Measurements from ENCODE around the gene GRM5.
"Not testable (repeated sequence)": the region's sequence is repeated elsewhere in the genome, so short reads cannot be mapped to it uniquely, and the experiment has no call there.

GRM5 gene

GRCh38 chr11:88478136-88478815 is 587.5 kb downstream of the GRM5 start:
- H3K36me3 ChIP-seq (ENCODE audit: control insufficient read depth, insufficient read depth, low read length) = no peaks in the 10 kb centered on the region
- H3K27ac ChIP-seq (ENCODE audit: insufficient read depth, low read length, poor library complexity, severe bottlenecking) = no peak overlapping the region
- no peaks in the 10 kb centered on the region for H3K9me3 ChIP-seq (ENCODE audit: control insufficient read depth, low read length)
- H3K27me3 ChIP-seq (replicated peaks; ENCODE audit: control insufficient read depth, insufficient read depth, low read length, poor library complexity, severe bottlenecking) = no peaks in the 10 kb centered on the region
- H3K4me3 ChIP-seq (ENCODE audit: insufficient read depth, low read depth, low read length, poor library complexity, severe bottlenecking) = no peak overlapping the region
- no peaks in the 10 kb centered on the region for H3K4me1 ChIP-seq (ENCODE audit: control insufficient read depth, insufficient read depth, low read length, poor library complexity, severe bottlenecking)
- no peak for DNase-seq

- H3K27me3 ChIP-seq (replicated peaks; ENCODE audit: control insufficient read depth, insufficient read depth, low read length, poor library complexity, severe bottlenecking) = no peaks in the 10 kb centered on the region
- H3K9me3 ChIP-seq (ENCODE audit: control insufficient read depth, low read length) = no peaks in the 10 kb centered on the region
- H3K4me3 ChIP-seq (ENCODE audit: insufficient read depth, low read depth, low read length, poor library complexity, severe bottlenecking) = no peak overlapping the region
- H3K27ac ChIP-seq (ENCODE audit: insufficient read depth, low read length, poor library complexity, severe bottlenecking) = no peak overlapping the region
- no peaks in the 10 kb centered on the region for H3K36me3 ChIP-seq (ENCODE audit: control insufficient read depth, insufficient read depth, low read length)
- no peaks in the 10 kb centered on the region for H3K4me1 ChIP-seq (ENCODE audit: control insufficient read depth, insufficient read depth, low read length, poor library complexity, severe bottlenecking)
- no peak for DNase-seq
These were observed 589.8 kb downstream of the GRM5 start for GRCh38 chr11:88475991-88476418.

GRCh38 chr11:88474655-88475054 is 591.1 kb downstream of the GRM5 start:
- no peak overlapping the region for H3K4me3 ChIP-seq (ENCODE audit: insufficient read depth, low read depth, low read length, poor library complexity, severe bottlenecking)
- no peak overlapping the region for H3K27ac ChIP-seq (ENCODE audit: insufficient read depth, low read length, poor library complexity, severe bottlenecking)
- H3K27me3 ChIP-seq (replicated peaks; ENCODE audit: control insufficient read depth, insufficient read depth, low read length, poor library complexity, severe bottlenecking) = no peaks in the 10 kb centered on the region
- H3K36me3 ChIP-seq (ENCODE audit: control insufficient read depth, insufficient read depth, low read length) = no peaks in the 10 kb centered on the region
- H3K4me1 ChIP-seq (ENCODE audit: control insufficient read depth, insufficient read depth, low read length, poor library complexity, severe bottlenecking) = no peaks in the 10 kb centered on the region
- H3K9me3 ChIP-seq (ENCODE audit: control insufficient read depth, low read length) = no peaks in the 10 kb centered on the region
- DNase-seq = no peak

GRCh38 chr11:88469561-88470225 is 596.1 kb downstream of the GRM5 start:
- Histone ChIP-seq H3K4me1 (ENCODE audit: control insufficient read depth, insufficient read depth, low read length, poor library complexity, severe bottlenecking) (no peaks in the 10 kb centered on the region), H3K36me3 (ENCODE audit: control insufficient read depth, insufficient read depth, low read length) (no peaks in the 10 kb centered on the region), H3K27me3 (replicated peaks; ENCODE audit: control insufficient read depth, insufficient read depth, low read length, poor library complexity, severe bottlenecking) (no peaks in the 10 kb centered on the region), H3K4me3 (ENCODE audit: insufficient read depth, low read depth, low read length, poor library complexity, severe bottlenecking) (no peak overlapping the region), H3K9me3 (ENCODE audit: control insufficient read depth, low read length) (no peaks in the 10 kb centered on the region), H3K27ac (ENCODE audit: insufficient read depth, low read length, poor library complexity, severe bottlenecking) (no peak overlapping the region)
- no peak for DNase-seq

- H3K27ac ChIP-seq (ENCODE audit: insufficient read depth, low read length, poor library complexity, severe bottlenecking) = no peak overlapping the region
- H3K4me3 ChIP-seq (ENCODE audit: insufficient read depth, low read depth, low read length, poor library complexity, severe bottlenecking) = no peak overlapping the region
- DNase-seq = no peak
- no peaks in the 10 kb centered on the region for H3K27me3 ChIP-seq (replicated peaks; ENCODE audit: control insufficient read depth, insufficient read depth, low read length, poor library complexity, severe bottlenecking)
- H3K4me1 ChIP-seq (ENCODE audit: control insufficient read depth, insufficient read depth, low read length, poor library complexity, severe bottlenecking) = no peaks in the 10 kb centered on the region
- H3K9me3 ChIP-seq (ENCODE audit: control insufficient read depth, low read length) = no peaks in the 10 kb centered on the region
- H3K36me3 ChIP-seq (ENCODE audit: control insufficient read depth, insufficient read depth, low read length) = no peaks in the 10 kb centered on the region
These were observed 601.3 kb downstream of the GRM5 start for GRCh38 chr11:88464528-88464927.

GRCh38 chr11:88463301-88463700 is 602.5 kb downstream of the GRM5 start:
- DNase-seq; H3K27me3 ChIP-seq (replicated peaks; ENCODE audit: control insufficient read depth, insufficient read depth, low read length, poor library complexity, severe bottlenecking); H3K4me3 ChIP-seq (ENCODE audit: insufficient read depth, low read depth, low read length, poor library complexity, severe bottlenecking); H3K36me3 ChIP-seq (ENCODE audit: control insufficient read depth, insufficient read depth, low read length); H3K27ac ChIP-seq (ENCODE audit: insufficient read depth, low read length, poor library complexity, severe bottlenecking); H3K4me1 ChIP-seq (ENCODE audit: control insufficient read depth, insufficient read depth, low read length, poor library complexity, severe bottlenecking); H3K9me3 ChIP-seq (ENCODE audit: control insufficient read depth, low read length): not testable (repeated sequence)

- H3K27ac ChIP-seq (ENCODE audit: insufficient read depth, low read length, poor library complexity, severe bottlenecking); H3K4me1 ChIP-seq (ENCODE audit: control insufficient read depth, insufficient read depth, low read length, poor library complexity, severe bottlenecking); H3K4me3 ChIP-seq (ENCODE audit: insufficient read depth, low read depth, low read length, poor library complexity, severe bottlenecking); H3K27me3 ChIP-seq (replicated peaks; ENCODE audit: control insufficient read depth, insufficient read depth, low read length, poor library complexity, severe bottlenecking); H3K36me3 ChIP-seq (ENCODE audit: control insufficient read depth, insufficient read depth, low read length); DNase-seq; H3K9me3 ChIP-seq (ENCODE audit: control insufficient read depth, low read length): not testable (repeated sequence)
These were observed 607.7 kb downstream of the GRM5 start for GRCh38 chr11:88458047-88458446.

GRCh38 chr11:88455974-88456373 is 609.8 kb downstream of the GRM5 start:
- H3K4me3 ChIP-seq (ENCODE audit: insufficient read depth, low read depth, low read length, poor library complexity, severe bottlenecking) = no peak overlapping the region
- H3K27ac ChIP-seq (ENCODE audit: insufficient read depth, low read length, poor library complexity, severe bottlenecking) = no peak overlapping the region
- DNase-seq = no peak
- H3K27me3 ChIP-seq (replicated peaks; ENCODE audit: control insufficient read depth, insufficient read depth, low read length, poor library complexity, severe bottlenecking) = no peaks in the 10 kb centered on the region
- no peaks in the 10 kb centered on the region for H3K36me3 ChIP-seq (ENCODE audit: control insufficient read depth, insufficient read depth, low read length)
- no peaks in the 10 kb centered on the region for H3K9me3 ChIP-seq (ENCODE audit: control insufficient read depth, low read length)
- H3K4me1 ChIP-seq (ENCODE audit: control insufficient read depth, insufficient read depth, low read length, poor library complexity, severe bottlenecking) = no peaks in the 10 kb centered on the region

GRCh38 chr11:88454881-88455280 is 610.9 kb downstream of the GRM5 start:
- Histone ChIP-seq H3K27me3 (replicated peaks; ENCODE audit: control insufficient read depth, insufficient read depth, low read length, poor library complexity, severe bottlenecking) (no peaks in the 10 kb centered on the region), H3K27ac (ENCODE audit: insufficient read depth, low read length, poor library complexity, severe bottlenecking) (no peak overlapping the region)

More at GRCh38 chr11:88454881-88455280, 610.9 kb downstream of the GRM5 start:
- no peaks in the 10 kb centered on the region for H3K9me3 ChIP-seq (ENCODE audit: control insufficient read depth, low read length)
- no peaks in the 10 kb centered on the region for H3K4me1 ChIP-seq (ENCODE audit: control insufficient read depth, insufficient read depth, low read length, poor library complexity, severe bottlenecking)
- no peaks in the 10 kb centered on the region for H3K36me3 ChIP-seq (ENCODE audit: control insufficient read depth, insufficient read depth, low read length)
- no peak for DNase-seq
- H3K4me3 ChIP-seq (ENCODE audit: insufficient read depth, low read depth, low read length, poor library complexity, severe bottlenecking) = no peak overlapping the region

Data from effector memory CD4-positive, alpha-beta T cell (primary cell).